ENCODE measurements around the gene CAMK2D.
A peak's percentile ranks its signal among the peaks of the same experiment; 100 is the strongest.

Gene CAMK2D

GRCh38 chr4:113575401-113575800 is 186.1 kb downstream of the CAMK2D start:
- Mint-ChIP-seq H3K4me3 (no peak overlapping the region), H3K27ac (no peak overlapping the region), H3K9me3 (peaks cover 6% of the 10 kb centered on the region), H3K4me1 (peaks cover 40% of the 10 kb centered on the region), H3K27me3 (no peaks in the 10 kb centered on the region), H3K36me3 (peaks cover 21% of the 10 kb centered on the region)
- no peak for DNase-seq
- CTCF ChIA-PET: interaction anchor here (0.9 kb wide), 1 partner anchor 183 kb away, joined by 4 read pairs; no protein-coding TSS in a partner anchor

DNA sequence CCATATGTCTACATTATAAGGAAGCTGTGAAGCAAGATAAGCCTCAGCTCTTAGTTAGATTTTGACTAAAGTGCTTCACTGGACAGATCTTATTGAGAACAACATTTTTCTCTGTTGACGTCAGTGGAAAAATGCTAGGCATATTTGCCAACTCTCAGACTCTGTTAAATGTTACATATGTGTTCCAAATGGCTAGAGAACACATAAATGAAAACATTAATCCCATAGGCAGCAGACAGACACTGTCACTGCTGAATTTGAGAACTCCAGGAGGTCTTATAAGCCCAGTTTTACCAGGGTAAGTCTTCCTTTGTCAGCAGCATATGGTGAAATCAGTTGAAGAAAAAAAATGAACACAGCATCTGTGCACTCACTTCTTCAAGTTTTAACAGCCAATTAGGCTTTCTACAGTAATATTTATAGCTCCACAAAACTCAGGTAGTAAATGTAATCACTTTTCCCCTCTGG is 186.9 kb downstream of the CAMK2D start:
- Mint-ChIP-seq H3K4me3 (no peak overlapping the region), H3K4me1 (peaks cover 35% of the 10 kb centered on the region), H3K9me3 (peaks cover 6% of the 10 kb centered on the region), H3K27ac (no peak overlapping the region), H3K27me3 (no peaks in the 10 kb centered on the region), H3K36me3 (peaks cover 17% of the 10 kb centered on the region)
- CTCF ChIA-PET: no interaction called here
- DNase-seq: no peak

DNA sequence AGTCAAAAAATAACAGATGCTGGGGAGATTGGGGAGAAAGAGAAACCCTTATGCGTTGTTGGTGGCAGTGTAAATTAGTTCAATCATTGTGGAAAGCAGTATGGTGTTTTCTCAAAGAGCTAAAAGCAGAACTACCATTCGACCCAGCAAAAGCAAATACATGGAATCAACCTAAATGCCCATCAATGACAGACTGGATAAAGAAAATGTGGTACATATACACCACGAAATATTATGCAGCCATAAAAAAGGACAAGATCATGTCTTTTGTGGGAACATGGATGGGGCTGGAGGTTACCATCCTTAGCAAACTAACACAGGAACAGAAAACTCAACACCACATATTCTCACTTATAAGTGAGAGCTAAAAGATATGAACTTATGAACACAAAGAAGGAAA is 188.9 kb downstream of the CAMK2D start:
- Mint-ChIP-seq H3K36me3 (peaks cover 15% of the 10 kb centered on the region), H3K4me3 (no peak overlapping the region), H3K4me1 (peaks cover 31% of the 10 kb centered on the region), H3K27me3 (no peaks in the 10 kb centered on the region), H3K27ac (no peak overlapping the region), H3K9me3 (peaks cover 6% of the 10 kb centered on the region)
- no peak for DNase-seq
- CTCF ChIA-PET: no interaction called here

GRCh38 chr4:113566015-113566795 is 195.3 kb downstream of the CAMK2D start:
- CTCF ChIA-PET: interaction anchor here (1.2 kb wide), 1 partner anchor 91 kb away, joined by 3 read pairs; no protein-coding TSS in a partner anchor
- no peak for DNase-seq
- Mint-ChIP-seq H3K36me3 (peaks cover 21% of the 10 kb centered on the region), H3K27ac (peak overlapping the region; percentile 6), H3K9me3 (no peaks in the 10 kb centered on the region), H3K27me3 (no peaks in the 10 kb centered on the region), H3K4me1 (peaks cover 36% of the 10 kb centered on the region), H3K4me3 (no peak overlapping the region)

GRCh38 chr4:113565702-113566012 is 195.9 kb downstream of the CAMK2D start:
- no peak for DNase-seq
- Mint-ChIP-seq H3K27me3 (no peaks in the 10 kb centered on the region), H3K9me3 (no peaks in the 10 kb centered on the region), H3K4me1 (peaks cover 36% of the 10 kb centered on the region), H3K4me3 (no peak overlapping the region), H3K27ac (peak overlapping the region; percentile 81), H3K36me3 (peaks cover 24% of the 10 kb centered on the region)
- CTCF ChIA-PET: interaction anchor here (1.2 kb wide), 1 partner anchor 90 kb away, joined by 3 read pairs; no protein-coding TSS in a partner anchor

DNA sequence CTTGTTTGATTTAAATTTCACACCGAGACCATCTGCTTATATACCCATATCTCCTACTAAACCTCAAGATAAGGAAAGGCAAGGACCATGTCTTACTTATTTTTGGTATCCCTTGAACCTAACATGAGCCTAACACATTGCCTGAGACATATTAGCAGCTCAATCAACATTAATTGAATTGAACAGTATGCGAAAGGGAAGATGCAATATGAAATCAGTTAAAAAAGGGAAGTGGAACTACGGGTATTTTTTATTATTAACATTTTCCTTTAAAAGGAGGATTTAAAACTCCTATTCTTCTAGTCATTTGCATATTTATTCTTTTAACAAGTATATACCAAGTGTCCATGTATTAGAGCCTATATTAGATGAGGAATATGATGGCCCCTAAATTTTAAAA is 197.0 kb downstream of the CAMK2D start:
- DNase-seq: no peak
- Mint-ChIP-seq H3K4me3 (no peak overlapping the region), H3K9me3 (no peaks in the 10 kb centered on the region), H3K27ac (peak overlapping the region; percentile 81), H3K27me3 (no peaks in the 10 kb centered on the region), H3K36me3 (peaks cover 27% of the 10 kb centered on the region), H3K4me1 (peaks cover 36% of the 10 kb centered on the region)
- CTCF ChIA-PET: interaction anchor here (1.0 to 4.6 kb wide), 2 partner anchors 17 to 113 kb away, joined by 3 to 24 read pairs; no protein-coding TSS in a partner anchor

GRCh38 chr4:113563691-113564378 is 197.7 kb downstream of the CAMK2D start:
- DNase-seq: no peak
- Mint-ChIP-seq H3K4me1 (peaks cover 36% of the 10 kb centered on the region), H3K27ac (peak overlapping the region; percentile 30), H3K4me3 (no peak overlapping the region), H3K27me3 (no peaks in the 10 kb centered on the region), H3K9me3 (no peaks in the 10 kb centered on the region), H3K36me3 (peaks cover 29% of the 10 kb centered on the region)
- CTCF ChIA-PET: interaction anchor here (1.0 to 4.6 kb wide), 3 partner anchors 12 to 114 kb away, joined by 3 to 24 read pairs (median 3); no protein-coding TSS in a partner anchor

- H3K4me3 Mint-ChIP-seq: no peak overlapping the region
- no peaks in the 10 kb centered on the region for H3K27me3 Mint-ChIP-seq
- no peak for DNase-seq
- H3K4me1 Mint-ChIP-seq: peaks cover 35% of the 10 kb centered on the region
- peaks cover 27% of the 10 kb centered on the region for H3K36me3 Mint-ChIP-seq
- H3K9me3 Mint-ChIP-seq: no peaks in the 10 kb centered on the region
- no peak overlapping the region for H3K27ac Mint-ChIP-seq
- CTCF ChIA-PET: interaction anchor here (4.6 kb wide), 1 partner anchor 14 kb away, joined by 24 read pairs; no protein-coding TSS in a partner anchor
These were observed 199.8 kb downstream of the CAMK2D start for GRCh38 chr4:113561758-113562157.

GRCh38 chr4:113561092-113561491 is 200.4 kb downstream of the CAMK2D start:
- DNase-seq: no peak
- H3K4me1 Mint-ChIP-seq: peaks cover 30% of the 10 kb centered on the region
- CTCF ChIA-PET: interaction anchor here (4.6 kb wide), 1 partner anchor 13 kb away, joined by 24 read pairs; no protein-coding TSS in a partner anchor

GRCh38 chr4:113560579-113560978 is 201.0 kb downstream of the CAMK2D start:
- H3K27ac Mint-ChIP-seq: no peak overlapping the region
- CTCF ChIA-PET: no interaction called here

More at GRCh38 chr4:113561092-113561491, 200.4 kb downstream of the CAMK2D start:
- H3K36me3 Mint-ChIP-seq: peaks cover 25% of the 10 kb centered on the region
- no peak overlapping the region for H3K4me3 Mint-ChIP-seq
- H3K9me3 Mint-ChIP-seq: no peaks in the 10 kb centered on the region
- no peak overlapping the region for H3K27ac Mint-ChIP-seq
- no peaks in the 10 kb centered on the region for H3K27me3 Mint-ChIP-seq

DNA sequence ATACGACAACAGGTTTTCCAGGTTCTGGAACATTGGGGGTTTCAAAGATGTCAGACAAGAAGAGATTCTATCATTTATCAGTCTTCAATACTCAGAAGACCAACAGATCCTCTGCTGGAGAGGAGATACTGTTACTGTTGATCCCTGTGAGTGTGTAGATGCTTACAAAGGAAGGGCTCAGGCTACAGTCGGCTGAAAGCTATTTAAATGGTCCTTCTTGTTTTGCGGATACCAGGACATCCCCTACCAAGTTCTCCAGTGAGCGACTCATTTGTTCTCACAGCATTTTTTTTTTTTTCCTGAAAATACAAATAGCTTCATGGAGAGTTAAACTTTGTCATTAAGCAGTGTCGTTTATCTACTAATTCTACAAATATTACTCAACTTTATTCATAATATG is 201.6 kb downstream of the CAMK2D start:
- Mint-ChIP-seq H3K4me3 (no peak overlapping the region), H3K27ac (no peak overlapping the region), H3K27me3 (no peaks in the 10 kb centered on the region), H3K4me1 (peaks cover 20% of the 10 kb centered on the region), H3K9me3 (no peaks in the 10 kb centered on the region), H3K36me3 (peaks cover 25% of the 10 kb centered on the region)
- DNase-seq: no peak
- CTCF ChIA-PET: no interaction called here

More at GRCh38 chr4:113560579-113560978, 201.0 kb downstream of the CAMK2D start:
- no peaks in the 10 kb centered on the region for H3K27me3 Mint-ChIP-seq
- H3K9me3 Mint-ChIP-seq: no peaks in the 10 kb centered on the region
- H3K4me1 Mint-ChIP-seq: peaks cover 26% of the 10 kb centered on the region
- H3K4me3 Mint-ChIP-seq: no peak overlapping the region
- peaks cover 25% of the 10 kb centered on the region for H3K36me3 Mint-ChIP-seq
- DNase-seq: no peak

GRCh38 chr4:113556382-113557134 is 205.0 kb downstream of the CAMK2D start:
- H3K9me3 Mint-ChIP-seq: no peaks in the 10 kb centered on the region
- DNase-seq: no peak
- CTCF ChIA-PET: interaction anchor here (0.7 to 1.4 kb wide), 3 partner anchors 9 to 828 kb away, joined by 3 to 6 read pairs (median 5); no protein-coding TSS in a partner anchor
- no peak overlapping the region for H3K27ac Mint-ChIP-seq
- peaks cover 2% of the 10 kb centered on the region for H3K4me1 Mint-ChIP-seq
- no peaks in the 10 kb centered on the region for H3K27me3 Mint-ChIP-seq
- no peak overlapping the region for H3K4me3 Mint-ChIP-seq
- peaks cover 22% of the 10 kb centered on the region for H3K36me3 Mint-ChIP-seq

- Mint-ChIP-seq H3K36me3 (peaks cover 21% of the 10 kb centered on the region), H3K4me1 (peaks cover 2% of the 10 kb centered on the region), H3K9me3 (no peaks in the 10 kb centered on the region), H3K27me3 (no peaks in the 10 kb centered on the region), H3K4me3 (no peak overlapping the region), H3K27ac (no peak overlapping the region)
- CTCF ChIA-PET: interaction anchor here (0.9 kb wide), 1 partner anchor 8 kb away, joined by 5 read pairs; no protein-coding TSS in a partner anchor
- no peak for DNase-seq
These were observed 205.7 kb downstream of the CAMK2D start for GRCh38 chr4:113555868-113556267.

DNA sequence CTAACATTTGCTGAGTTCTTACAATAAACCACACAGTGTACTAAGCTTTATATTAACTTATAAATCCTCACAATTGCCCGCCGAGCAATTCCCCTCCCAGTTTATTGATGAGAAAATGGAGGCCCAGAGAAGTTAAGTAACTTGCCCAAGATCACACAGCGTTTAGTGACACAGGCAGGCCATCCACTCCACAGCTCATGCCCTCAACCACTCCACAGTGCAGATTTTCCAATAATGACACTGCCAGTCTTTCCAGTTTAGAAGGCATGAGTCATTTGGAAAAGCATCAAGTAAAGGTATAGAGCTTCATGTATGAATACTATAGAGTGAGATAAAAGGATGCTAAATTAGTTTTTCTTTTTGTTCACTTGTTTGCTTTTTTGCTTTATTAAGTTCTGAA is 208.5 kb downstream of the CAMK2D start:
- H3K36me3 Mint-ChIP-seq: peaks cover 20% of the 10 kb centered on the region
- CTCF ChIA-PET: no interaction called here
- peaks cover 8% of the 10 kb centered on the region for H3K4me1 Mint-ChIP-seq
- no peak overlapping the region for H3K27ac Mint-ChIP-seq
- no peak overlapping the region for H3K4me3 Mint-ChIP-seq
- H3K27me3 Mint-ChIP-seq: no peaks in the 10 kb centered on the region
- no peaks in the 10 kb centered on the region for H3K9me3 Mint-ChIP-seq
- DNase-seq: no peak

Measured in activated naive CD4-positive, alpha-beta T cell treated with anti-CD3 and anti-CD28 coated beads, Interleukin-2, amount 10 ng/mL, durations not matched to agents 7 days and 5 days (primary cell).